Activated naive CD4-positive, alpha-beta T cell treated with anti-CD3 and anti-CD28 coated beads, Interleukin-2, amount 50 U/mL, for 72 hours (primary cell): ENCODE data around the gene DOCK6. TPM values are rescaled to one million over a fixed set of nuclear protein-coding genes. Genes with fewer than 3 reads are reported as not detected.

ENCODE experiments used
- ATAC-seq, 2 donors: fragments of 150-1000 bp; cut with Tn5 transposase; 2 replicates each; pipeline ENCODE4 v1.10.0; 2021; ENCODE audit warnings: mild to moderate bottlenecking in 2 of 2, moderate library complexity in 2 of 2
- DNase-seq, 2 donors: peaks; one replicate each; pipeline ENCODE4 v3.0.0; 2021 to 2022; ENCODE audit warnings: low spot score in 2 of 2
- H3K27ac Mint-ChIP-seq, 2 donors: one replicate each; pipeline ENCODE4 v1.8.0; 2022; ENCODE audit warnings: mild to moderate bottlenecking in 2 of 2, mixed read lengths in 2 of 2
- H3K36me3 Mint-ChIP-seq, 2 donors: one replicate each; pipeline ENCODE4 v1.8.0; 2022; ENCODE audit warnings: mixed read lengths in 2 of 2
- H3K9me3 Mint-ChIP-seq, 2 donors: one replicate each; pipeline ENCODE4 v1.8.0; 2022; ENCODE audit warnings: mixed read lengths in 2 of 2
- total RNA-seq, 2 donors: library from RNA; stranded (reverse); gene quantifications; one replicate each; pipeline ENCODE4 v1.2.3, GENCODE V29; 2022

The DOCK6 gene
- total RNA-seq, 2 donors from 2014 or later, result 2.0 to 17.4 TPM

- peaks cover 0 to 8% of the 10 kb centered on the region in 2 donors for H3K36me3 Mint-ChIP-seq
- peak overlapping the region; percentile 20 to 75 for H3K27ac Mint-ChIP-seq
- DNase-seq, result no peak
- ATAC-seq, result no peak
- H3K9me3 Mint-ChIP-seq, result peaks cover 10 to 15% of the 10 kb centered on the region in 2 donors
Observed at GRCh38 chr19:11210656-11210928, 51.7 kb downstream of the DOCK6 start.

- Mint-ChIP-seq H3K9me3 (peaks cover 10 to 15% of the 10 kb centered on the region in 2 donors), H3K27ac (peak overlapping the region; percentile 73 to 75), H3K36me3 (peaks cover 0 to 8% of the 10 kb centered on the region in 2 donors)
- ATAC-seq (no peak), DNase-seq (no peak)
Observed at GRCh38 chr19:11209839-11210655, 52.3 kb downstream of the DOCK6 start.

- peaks cover 10 to 15% of the 10 kb centered on the region in 2 donors for H3K9me3 Mint-ChIP-seq
- H3K27ac Mint-ChIP-seq, result peak overlapping the region; percentile 59 to 75
- peak; percentile 41 to 62 for ATAC-seq
- peaks cover 0 to 8% of the 10 kb centered on the region in 2 donors for H3K36me3 Mint-ChIP-seq
- DNase-seq, result no peak
Observed at GRCh38 chr19:11208561-11209471, 53.5 kb downstream of the DOCK6 start.

GRCh38 chr19:11205939-11206570 lies 56.3 kb downstream of the DOCK6 start:
- Mint-ChIP-seq H3K9me3 (peaks cover 10 to 12% of the 10 kb centered on the region in 2 donors), H3K36me3 (peaks cover 0 to 8% of the 10 kb centered on the region in 2 donors), H3K27ac (no peak overlapping the region)
- ATAC-seq, result no peak
- no peak for DNase-seq

GRCh38 chr19:11204943-11205349 lies 57.4 kb downstream of the DOCK6 start:
- Mint-ChIP-seq H3K9me3 (peaks cover under 1% of the 10 kb centered on the region in 2 donors), H3K27ac (no peak overlapping the region), H3K36me3 (no peaks in the 10 kb centered on the region)
- DNase-seq (no peak), ATAC-seq (no peak)

GRCh38 chr19:11204076-11204602 lies 58.2 kb downstream of the DOCK6 start:
- ATAC-seq, result no peak
- Mint-ChIP-seq H3K27ac (no peak overlapping the region), H3K36me3 (no peaks in the 10 kb centered on the region), H3K9me3 (no peaks in the 10 kb centered on the region)
- DNase-seq, result no peak

- peak; percentile 54 to 68 for ATAC-seq
- DNase-seq, result peak in 1 of 2 donors; percentile 60
- Mint-ChIP-seq H3K36me3 (no peaks in the 10 kb centered on the region), H3K27ac (no peak overlapping the region), H3K9me3 (no peaks in the 10 kb centered on the region)
Observed at GRCh38 chr19:11203194-11204075, 58.9 kb downstream of the DOCK6 start.

- Mint-ChIP-seq H3K9me3 (no peaks in the 10 kb centered on the region), H3K36me3 (no peaks in the 10 kb centered on the region), H3K27ac (peak overlapping the region in 1 of 2 donors; percentile 86)
- ATAC-seq (no peak), DNase-seq (no peak)
Observed at GRCh38 chr19:11202488-11203193, 59.7 kb downstream of the DOCK6 start.

- ATAC-seq (no peak), DNase-seq (no peak)
- no peak overlapping the region for H3K27ac Mint-ChIP-seq
- H3K9me3 Mint-ChIP-seq, result no peaks in the 10 kb centered on the region
- no peaks in the 10 kb centered on the region for H3K36me3 Mint-ChIP-seq
Observed at GRCh38 chr19:11201791-11202190, 60.5 kb downstream of the DOCK6 start.

- DNase-seq (no peak), ATAC-seq (no peak)
- H3K36me3 Mint-ChIP-seq, result no peaks in the 10 kb centered on the region
- H3K27ac Mint-ChIP-seq, result no peak overlapping the region
- H3K9me3 Mint-ChIP-seq, result no peaks in the 10 kb centered on the region
Observed at GRCh38 chr19:11200931-11201330, 61.4 kb downstream of the DOCK6 start.

GRCh38 chr19:11200015-11200574 lies 62.2 kb downstream of the DOCK6 start:
- no peaks in the 10 kb centered on the region for H3K36me3 Mint-ChIP-seq
- DNase-seq (no peak), ATAC-seq (no peak)
- H3K27ac Mint-ChIP-seq, result no peak overlapping the region
- H3K9me3 Mint-ChIP-seq, result no peaks in the 10 kb centered on the region

GRCh38 chr19:11199517-11199916 lies 62.8 kb downstream of the DOCK6 start:
- no peak for DNase-seq
- Mint-ChIP-seq H3K27ac (no peak overlapping the region), H3K36me3 (no peaks in the 10 kb centered on the region), H3K9me3 (no peaks in the 10 kb centered on the region)
- ATAC-seq, result no peak

- Mint-ChIP-seq H3K36me3 (no peaks in the 10 kb centered on the region), H3K27ac (no peak overlapping the region)
- no peak for ATAC-seq
Observed at GRCh38 chr19:11198769-11199424, 63.4 kb downstream of the DOCK6 start.

GRCh38 chr19:11198175-11198534 lies 64.2 kb downstream of the DOCK6 start:
- H3K36me3 Mint-ChIP-seq, result no peaks in the 10 kb centered on the region
- no peak overlapping the region for H3K27ac Mint-ChIP-seq
- ATAC-seq (no peak), DNase-seq (no peak)
- no peaks in the 10 kb centered on the region for H3K9me3 Mint-ChIP-seq

More at GRCh38 chr19:11198769-11199424, 63.4 kb downstream of the DOCK6 start:
- H3K9me3 Mint-ChIP-seq, result no peaks in the 10 kb centered on the region
- DNase-seq, result no peak
